Measurements from ENCODE around the gene CLDN9.

The CLDN9 gene

GRCh38 chr16:2971985-2972784, 40.5 kb upstream of the CLDN9 start:
- Histone ChIP-seq H2AFZ (no peak overlapping the region), H3K4me3 (ENCODE audit: low read depth, low read length) (no peak overlapping the region), H3K4me2 (ENCODE audit: low read length) (no peak overlapping the region), H3K9me3 (ENCODE audit: control insufficient read depth, low read length) (no peaks in the 10 kb centered on the region), H3K36me3 (ENCODE audit: control insufficient read depth, insufficient read depth, low read length) (no peaks in the 10 kb centered on the region), H3K27ac (no peak overlapping the region), H3K27me3 (ENCODE audit: control insufficient read depth, insufficient read depth, low read length) (no peaks in the 10 kb centered on the region), H3K4me1 (peaks cover 19% of the 10 kb centered on the region), H3K9ac (no peak overlapping the region), H3K79me2 (no peaks in the 10 kb centered on the region)
- TF ChIP-seq CTCF (IDR thresholded peaks at IDR 0.05), result no peak

GRCh38 chr16:2973093-2973492, 39.6 kb upstream of the CLDN9 start:
- Histone ChIP-seq H3K9ac (no peak overlapping the region), H3K79me2 (no peaks in the 10 kb centered on the region), H3K4me2 (ENCODE audit: low read length) (no peak overlapping the region), H3K9me3 (ENCODE audit: control insufficient read depth, low read length) (no peaks in the 10 kb centered on the region), H3K27ac (no peak overlapping the region), H3K4me3 (ENCODE audit: low read depth, low read length) (no peak overlapping the region), H3K4me1 (peaks cover 17% of the 10 kb centered on the region), H3K36me3 (ENCODE audit: control insufficient read depth, insufficient read depth, low read length) (no peaks in the 10 kb centered on the region), H3K27me3 (ENCODE audit: control insufficient read depth, insufficient read depth, low read length) (no peaks in the 10 kb centered on the region), H2AFZ (no peak overlapping the region)
- TF ChIP-seq CTCF (IDR thresholded peaks at IDR 0.05), result no peak

- Histone ChIP-seq H2AFZ (no peak overlapping the region), H3K4me1 (peaks cover 11% of the 10 kb centered on the region), H3K27me3 (ENCODE audit: control insufficient read depth, insufficient read depth, low read length) (no peaks in the 10 kb centered on the region), H3K36me3 (ENCODE audit: control insufficient read depth, insufficient read depth, low read length) (no peaks in the 10 kb centered on the region), H3K27ac (no peak overlapping the region), H3K9me3 (ENCODE audit: control insufficient read depth, low read length) (no peaks in the 10 kb centered on the region), H3K4me3 (ENCODE audit: low read depth, low read length) (no peak overlapping the region), H3K4me2 (ENCODE audit: low read length) (no peak overlapping the region), H3K79me2 (no peaks in the 10 kb centered on the region), H3K9ac (no peak overlapping the region)
- TF ChIP-seq CTCF (IDR thresholded peaks at IDR 0.05), result no peak
Measured at GRCh38 chr16:2973605-2974318, 39.0 kb upstream of the CLDN9 start.

GRCh38 chr16:2974319-2975056, 38.2 kb upstream of the CLDN9 start:
- no peak for TF ChIP-seq CTCF (IDR thresholded peaks at IDR 0.05)
- no peaks in the 10 kb centered on the region for H3K9me3 ChIP-seq (ENCODE audit: control insufficient read depth, low read length)
- H3K27me3 ChIP-seq (ENCODE audit: control insufficient read depth, insufficient read depth, low read length), result no peaks in the 10 kb centered on the region
- no peak overlapping the region for H2AFZ ChIP-seq
- no peak overlapping the region for H3K4me2 ChIP-seq (ENCODE audit: low read length)
- peaks cover 10% of the 10 kb centered on the region for H3K4me1 ChIP-seq
- no peak overlapping the region for H3K27ac ChIP-seq
- no peak overlapping the region for H3K9ac ChIP-seq
- H3K36me3 ChIP-seq (ENCODE audit: control insufficient read depth, insufficient read depth, low read length), result no peaks in the 10 kb centered on the region
- no peak overlapping the region for H3K4me3 ChIP-seq (ENCODE audit: low read depth, low read length)
- H3K79me2 ChIP-seq, result no peaks in the 10 kb centered on the region

Data from parathyroid adenoma (tissue), 2 donors.